HEK293 (cell line): ENCODE measurements around the gene ANKRD40CL.

Experiments used
- KLF9 ChIP-seq: fragments of 450-650 bp; formaldehyde crosslinking; IDR thresholded peaks from 2 replicates; pipeline ENCODE4 v1.5.1; 2016; ENCODE audit warnings: missing biosample characterization, missing genetic modification characterization, low read depth
- ZNF214 ChIP-seq: fragments of 450-650 bp; formaldehyde crosslinking; IDR thresholded peaks from 2 replicates; pipeline ENCODE4 v1.5.1; 2017; ENCODE audit warnings: missing biosample characterization, mild to moderate bottlenecking, missing genetic modification characterization, borderline replicate concordance
- TF ChIP-seq, protein P1 (sequence below): fragments of 450-650 bp; formaldehyde crosslinking; IDR thresholded peaks from 2 replicates; pipeline ENCODE4 v1.5.1; 2016; ENCODE audit warnings: missing biosample characterization, missing genetic modification characterization
- TF ChIP-seq, protein P2 (sequence below): fragments of 450-650 bp; formaldehyde crosslinking; IDR thresholded peaks from 2 replicates; pipeline ENCODE4 v1.5.1; 2016; ENCODE audit warnings: missing biosample characterization, missing genetic modification characterization
- TF ChIP-seq, protein P3 (sequence below): fragments of 450-650 bp; formaldehyde crosslinking; IDR thresholded peaks from 2 replicates; pipeline ENCODE4 v1.5.1; 2016; ENCODE audit warnings: missing biosample characterization, missing genetic modification characterization

DNA sequence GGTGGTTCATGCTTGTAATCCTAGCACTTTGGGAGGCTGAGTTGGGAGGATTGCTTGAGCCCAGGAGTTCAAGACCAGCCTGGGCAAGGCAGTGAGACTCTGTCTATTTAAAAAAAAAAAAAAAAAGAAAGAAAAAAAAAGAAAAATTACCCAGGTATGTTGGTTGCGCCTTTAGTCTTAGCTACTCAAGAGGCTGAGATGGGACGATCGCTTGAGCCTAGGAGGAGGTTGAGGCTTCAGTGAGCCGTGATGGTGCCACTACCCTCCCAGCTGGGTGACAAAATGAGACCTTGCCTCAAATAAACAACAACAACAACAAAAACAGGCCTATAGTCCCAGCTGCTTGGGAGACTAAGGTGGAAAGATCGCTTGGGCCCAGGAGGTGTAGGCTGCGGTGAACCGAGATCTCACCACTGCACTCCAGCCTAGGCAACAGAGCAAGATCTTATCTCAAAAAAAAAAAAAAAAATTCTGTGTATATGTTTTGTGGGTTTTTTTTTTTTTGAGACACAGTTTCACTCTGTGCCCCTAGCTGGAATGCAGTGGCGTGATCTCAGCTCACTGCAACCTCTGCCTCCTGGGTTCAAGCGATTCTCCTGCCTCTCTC, 12.5 kb upstream of the ANKRD40CL start:
- TF ChIP-seq, protein P1, sequence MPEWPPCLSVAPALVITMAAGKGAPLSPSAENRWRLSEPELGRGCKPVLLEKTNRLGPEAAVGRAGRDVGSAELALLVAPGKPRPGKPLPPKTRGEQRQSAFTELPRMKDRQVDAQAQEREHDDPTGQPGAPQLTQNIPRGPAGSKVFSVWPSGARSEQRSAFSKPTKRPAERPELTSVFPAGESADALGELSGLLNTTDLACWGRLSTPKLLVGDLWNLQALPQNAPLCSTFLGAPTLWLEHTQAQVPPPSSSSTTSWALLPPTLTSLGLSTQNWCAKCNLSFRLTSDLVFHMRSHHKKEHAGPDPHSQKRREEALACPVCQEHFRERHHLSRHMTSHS = no peak
- TF ChIP-seq, protein P2, sequence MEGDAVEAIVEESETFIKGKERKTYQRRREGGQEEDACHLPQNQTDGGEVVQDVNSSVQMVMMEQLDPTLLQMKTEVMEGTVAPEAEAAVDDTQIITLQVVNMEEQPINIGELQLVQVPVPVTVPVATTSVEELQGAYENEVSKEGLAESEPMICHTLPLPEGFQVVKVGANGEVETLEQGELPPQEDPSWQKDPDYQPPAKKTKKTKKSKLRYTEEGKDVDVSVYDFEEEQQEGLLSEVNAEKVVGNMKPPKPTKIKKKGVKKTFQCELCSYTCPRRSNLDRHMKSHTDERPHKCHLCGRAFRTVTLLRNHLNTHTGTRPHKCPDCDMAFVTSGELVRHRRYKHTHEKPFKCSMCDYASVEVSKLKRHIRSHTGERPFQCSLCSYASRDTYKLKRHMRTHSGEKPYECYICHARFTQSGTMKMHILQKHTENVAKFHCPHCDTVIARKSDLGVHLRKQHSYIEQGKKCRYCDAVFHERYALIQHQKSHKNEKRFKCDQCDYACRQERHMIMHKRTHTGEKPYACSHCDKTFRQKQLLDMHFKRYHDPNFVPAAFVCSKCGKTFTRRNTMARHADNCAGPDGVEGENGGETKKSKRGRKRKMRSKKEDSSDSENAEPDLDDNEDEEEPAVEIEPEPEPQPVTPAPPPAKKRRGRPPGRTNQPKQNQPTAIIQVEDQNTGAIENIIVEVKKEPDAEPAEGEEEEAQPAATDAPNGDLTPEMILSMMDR (tag by site-specific recombination) = no peak
- no peak for TF ChIP-seq ZNF214
- TF ChIP-seq, protein P3, sequence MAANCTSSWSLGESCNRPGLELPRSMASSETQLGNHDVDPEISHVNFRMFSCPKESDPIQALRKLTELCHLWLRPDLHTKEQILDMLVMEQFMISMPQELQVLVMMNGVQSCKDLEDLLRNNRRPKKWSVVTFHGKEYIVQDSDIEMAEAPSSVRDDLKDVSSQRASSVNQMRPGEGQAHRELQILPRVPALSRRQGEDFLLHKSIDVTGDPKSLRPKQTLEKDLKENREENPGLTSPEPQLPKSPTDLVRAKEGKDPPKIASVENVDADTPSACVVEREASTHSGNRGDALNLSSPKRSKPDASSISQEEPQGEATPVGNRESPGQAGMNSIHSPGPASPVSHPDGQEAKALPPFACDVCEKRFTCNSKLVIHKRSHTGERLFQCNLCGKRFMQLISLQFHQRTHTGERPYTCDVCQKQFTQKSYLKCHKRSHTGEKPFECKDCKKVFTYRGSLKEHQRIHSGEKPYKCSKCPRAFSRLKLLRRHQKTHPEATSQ (tag by site-specific recombination) = no peak
- TF ChIP-seq KLF9 (tag by site-specific recombination) = no peak
